ENCODE results near the gene OR1I1.

DNA sequence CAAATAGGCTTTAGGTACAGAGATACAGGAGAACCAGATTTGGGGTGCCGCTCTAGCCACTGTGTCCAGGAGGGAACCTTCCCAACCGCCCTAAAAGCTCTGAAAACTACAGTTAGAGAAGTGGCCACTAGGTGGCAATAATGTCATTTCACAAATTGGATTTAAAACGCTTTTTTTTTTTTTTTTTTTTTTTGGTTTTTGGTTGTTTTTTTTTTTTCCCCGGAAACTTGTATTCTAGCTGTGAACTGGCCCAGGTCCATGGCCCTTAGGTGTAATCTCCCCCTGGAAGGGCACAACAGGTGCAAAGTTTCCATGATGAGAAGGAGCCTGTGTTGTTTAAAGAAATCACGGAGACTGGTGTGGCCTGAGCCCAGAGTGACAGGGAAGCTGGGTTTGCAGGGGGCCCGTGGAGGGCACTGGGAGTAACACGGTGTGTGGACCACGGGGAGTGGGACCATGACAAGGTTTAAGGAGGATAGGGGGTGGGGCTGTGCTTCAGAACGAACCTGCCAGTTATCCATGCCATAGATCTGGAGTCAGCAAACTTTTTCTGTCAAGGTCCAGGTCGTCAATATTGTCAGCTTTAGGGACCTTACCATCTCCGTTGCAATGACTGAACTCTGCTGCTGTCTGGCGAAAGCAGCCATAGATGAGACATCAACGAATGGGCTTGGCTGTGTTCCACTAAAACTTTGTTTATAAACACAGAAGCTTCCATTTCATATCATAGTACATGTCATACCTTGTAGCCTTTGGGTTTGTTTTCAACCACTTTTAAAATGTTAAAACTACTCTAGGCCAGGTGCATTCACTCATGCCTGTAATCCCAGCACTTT is 10.1 kb downstream of the OR1I1 start:
- TF ChIP-seq, protein P1, sequence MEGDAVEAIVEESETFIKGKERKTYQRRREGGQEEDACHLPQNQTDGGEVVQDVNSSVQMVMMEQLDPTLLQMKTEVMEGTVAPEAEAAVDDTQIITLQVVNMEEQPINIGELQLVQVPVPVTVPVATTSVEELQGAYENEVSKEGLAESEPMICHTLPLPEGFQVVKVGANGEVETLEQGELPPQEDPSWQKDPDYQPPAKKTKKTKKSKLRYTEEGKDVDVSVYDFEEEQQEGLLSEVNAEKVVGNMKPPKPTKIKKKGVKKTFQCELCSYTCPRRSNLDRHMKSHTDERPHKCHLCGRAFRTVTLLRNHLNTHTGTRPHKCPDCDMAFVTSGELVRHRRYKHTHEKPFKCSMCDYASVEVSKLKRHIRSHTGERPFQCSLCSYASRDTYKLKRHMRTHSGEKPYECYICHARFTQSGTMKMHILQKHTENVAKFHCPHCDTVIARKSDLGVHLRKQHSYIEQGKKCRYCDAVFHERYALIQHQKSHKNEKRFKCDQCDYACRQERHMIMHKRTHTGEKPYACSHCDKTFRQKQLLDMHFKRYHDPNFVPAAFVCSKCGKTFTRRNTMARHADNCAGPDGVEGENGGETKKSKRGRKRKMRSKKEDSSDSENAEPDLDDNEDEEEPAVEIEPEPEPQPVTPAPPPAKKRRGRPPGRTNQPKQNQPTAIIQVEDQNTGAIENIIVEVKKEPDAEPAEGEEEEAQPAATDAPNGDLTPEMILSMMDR (IDR thresholded peaks at IDR 0.05) = no peak
- TF ChIP-seq POLR2A (IDR thresholded peaks at IDR 0.05) = no peak

Data from lower leg skin (tissue), 3 donors.